Neural cell (in vitro differentiated cells): ENCODE measurements around the gene SLBP.
A peak's percentile ranks its signal among the peaks of the same experiment; 100 is the strongest.

ENCODE experiments used
- CTCF ChIP-seq: fragments of 450-650 bp; IDR thresholded peaks from 2 replicates; pipeline ENCODE4 v1.5.1; 2014; ENCODE audit warnings: antibody characterized with exemption, mild to moderate bottlenecking, moderate library complexity; ENCODE audit not compliant: poor library complexity, severe bottlenecking
- EZH2 ChIP-seq: fragments of 200-600, 300-800 bp; shearing (Covaris generic), sonication (generic); IDR thresholded peaks from 2 replicates; pipeline ENCODE4 v1.6.1; 2014; ENCODE audit warnings: antibody characterized with exemption, low read length, borderline replicate concordance, mild to moderate bottlenecking; ENCODE audit not compliant: insufficient read depth, poor library complexity, severe bottlenecking

GRCh38 chr4:1693131-1693896 is 18.8 kb downstream of the SLBP start:
- TF ChIP-seq EZH2, result no peak
- TF ChIP-seq CTCF, result peak; percentile 80
